GM10266 (cell line): ENCODE results near the gene TRAPPC6A.

Experiments
- DNase-seq: peaks from one replicate; pipeline ENCODE4 v3.0.0; 2012; ENCODE audit errors: extremely low spot score
- TF ChIP-seq, protein P1 (sequence below): IDR thresholded peaks from 2 replicates; pipeline ENCODE4 v1.5.1; 2012; ENCODE audit warnings: mild to moderate bottlenecking, low read depth; ENCODE audit not compliant: control insufficient read depth, insufficient read depth; ENCODE audit errors: missing control alignments

Gene TRAPPC6A

DNA sequence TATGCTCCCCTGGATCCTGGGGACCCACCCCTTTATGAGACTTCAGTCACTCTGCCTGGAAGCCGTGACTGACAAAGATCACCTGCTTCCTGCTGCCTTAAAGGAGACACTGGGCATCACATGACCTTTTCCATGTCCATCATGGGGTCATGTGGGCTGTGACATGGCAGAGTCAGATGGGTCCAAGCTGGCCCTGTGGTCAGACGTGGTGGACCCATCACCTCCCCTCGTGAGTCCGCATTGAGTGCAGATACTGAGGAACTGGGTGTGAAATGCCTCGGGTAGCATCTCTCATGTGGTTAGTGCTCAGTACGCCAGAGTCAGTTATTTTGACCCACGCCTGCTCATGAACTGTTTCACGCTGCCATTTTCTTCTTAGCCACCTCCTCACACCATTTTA, 44.4 kb downstream of the TRAPPC6A start:
- no peak for DNase-seq
- TF ChIP-seq, protein P1, sequence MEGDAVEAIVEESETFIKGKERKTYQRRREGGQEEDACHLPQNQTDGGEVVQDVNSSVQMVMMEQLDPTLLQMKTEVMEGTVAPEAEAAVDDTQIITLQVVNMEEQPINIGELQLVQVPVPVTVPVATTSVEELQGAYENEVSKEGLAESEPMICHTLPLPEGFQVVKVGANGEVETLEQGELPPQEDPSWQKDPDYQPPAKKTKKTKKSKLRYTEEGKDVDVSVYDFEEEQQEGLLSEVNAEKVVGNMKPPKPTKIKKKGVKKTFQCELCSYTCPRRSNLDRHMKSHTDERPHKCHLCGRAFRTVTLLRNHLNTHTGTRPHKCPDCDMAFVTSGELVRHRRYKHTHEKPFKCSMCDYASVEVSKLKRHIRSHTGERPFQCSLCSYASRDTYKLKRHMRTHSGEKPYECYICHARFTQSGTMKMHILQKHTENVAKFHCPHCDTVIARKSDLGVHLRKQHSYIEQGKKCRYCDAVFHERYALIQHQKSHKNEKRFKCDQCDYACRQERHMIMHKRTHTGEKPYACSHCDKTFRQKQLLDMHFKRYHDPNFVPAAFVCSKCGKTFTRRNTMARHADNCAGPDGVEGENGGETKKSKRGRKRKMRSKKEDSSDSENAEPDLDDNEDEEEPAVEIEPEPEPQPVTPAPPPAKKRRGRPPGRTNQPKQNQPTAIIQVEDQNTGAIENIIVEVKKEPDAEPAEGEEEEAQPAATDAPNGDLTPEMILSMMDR, result no peak

GRCh38 chr19:45130888-45131615, 47.0 kb downstream of the TRAPPC6A start:
- TF ChIP-seq, protein P1, result peak; percentile 53
- no peak for DNase-seq

GRCh38 chr19:45130236-45130635, 47.8 kb downstream of the TRAPPC6A start:
- TF ChIP-seq, protein P1, result no peak
- DNase-seq, result no peak

DNA sequence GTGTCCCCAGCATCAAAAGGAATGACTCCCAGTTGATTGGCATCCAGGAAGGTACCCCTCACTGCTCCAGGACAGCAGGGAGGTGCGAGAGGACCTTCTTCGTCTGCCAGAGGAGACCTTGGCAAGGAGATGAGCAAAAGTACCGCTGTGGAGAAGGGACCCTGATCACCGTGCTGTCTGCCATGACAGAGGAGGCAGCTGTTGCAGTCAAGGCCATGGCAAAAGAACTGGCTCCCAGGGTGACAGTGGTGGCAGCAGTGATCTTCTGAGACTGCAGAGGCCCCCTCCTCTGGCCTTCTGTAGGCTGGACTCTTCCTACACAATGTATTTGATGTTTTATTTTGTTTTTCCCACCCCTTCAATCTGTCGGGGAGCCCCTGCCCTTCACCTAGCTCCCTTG, 49.2 kb downstream of the TRAPPC6A start:
- TF ChIP-seq, protein P1, result no peak
- no peak for DNase-seq

DNA sequence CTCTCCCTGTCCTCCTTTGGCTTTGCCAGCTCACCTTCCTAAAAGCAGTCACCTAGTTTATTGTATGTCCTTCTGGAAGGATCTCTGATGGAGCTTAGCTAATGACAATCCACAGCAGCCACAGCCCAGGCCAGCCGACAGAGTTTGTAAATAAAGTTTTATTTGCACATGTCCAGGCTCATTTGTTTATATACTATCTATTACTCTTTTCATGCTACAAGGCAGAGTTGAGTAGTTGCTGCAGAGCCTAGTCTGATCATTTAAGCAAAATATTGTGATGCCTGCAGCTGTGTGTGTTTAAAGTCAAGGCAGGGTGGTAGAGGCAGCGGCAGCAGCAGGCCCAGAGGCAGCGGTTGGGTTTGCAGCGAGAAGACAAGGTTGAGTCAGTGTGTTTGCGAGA, 49.9 kb downstream of the TRAPPC6A start:
- no peak for DNase-seq
- TF ChIP-seq, protein P1, result no peak

GRCh38 chr19:45126654-45127053, 51.4 kb downstream of the TRAPPC6A start:
- TF ChIP-seq, protein P1, result no peak
- no peak for DNase-seq

GRCh38 chr19:45125975-45126493, 52.0 kb downstream of the TRAPPC6A start:
- TF ChIP-seq, protein P1, result peak; percentile 90
- DNase-seq, result no peak
